Mesothelial cell of epicardium (in vitro differentiated cells): ENCODE data around the gene ERCC6. TPM values are rescaled to one million over a fixed set of nuclear protein-coding genes. Genes with fewer than 3 reads are reported as not detected.

Experiments used
- DNase-seq, 2 experiments: peaks; one replicate each; pipeline ENCODE4 v3.0.0; 2021; ENCODE audit warnings: low spot score in 2 of 2; ENCODE audit not compliant: unreplicated experiment in 2 of 2
- H3K27ac Mint-ChIP-seq: 2 replicates; pipeline ENCODE4 v1.8.0; 2021; ENCODE audit warnings: mixed read lengths
- H3K27me3 Mint-ChIP-seq: 2 replicates; pipeline ENCODE4 v1.8.0; 2021; ENCODE audit warnings: low read depth, mixed read lengths
- H3K36me3 Mint-ChIP-seq: 2 replicates; pipeline ENCODE4 v1.8.0; 2021; ENCODE audit warnings: mixed read lengths
- H3K4me1 Mint-ChIP-seq: 2 replicates; pipeline ENCODE4 v1.8.0; 2021; ENCODE audit warnings: mixed read lengths
- H3K4me3 Mint-ChIP-seq: 2 replicates; pipeline ENCODE4 v1.8.0; 2021; ENCODE audit warnings: mild to moderate bottlenecking, moderate library complexity, mixed read lengths
- H3K9me3 Mint-ChIP-seq: 2 replicates; pipeline ENCODE4 v1.8.0; 2021; ENCODE audit warnings: mixed read lengths
- CTCF ChIP-seq: fragments of 200-600 bp; sonication (generic); IDR thresholded peaks from one replicate; pipeline ENCODE4 v1.5.0; 2021; ENCODE audit warnings: antibody characterized with exemption; ENCODE audit not compliant: unreplicated experiment
- total RNA-seq: library from RNA; stranded (reverse); gene quantifications from 3 replicates; pipeline ENCODE4 v1.2.1, GENCODE V29; 2021

ERCC6 gene
- total RNA-seq, 1 donor from 2014 or later, result 35.4 TPM

DNA sequence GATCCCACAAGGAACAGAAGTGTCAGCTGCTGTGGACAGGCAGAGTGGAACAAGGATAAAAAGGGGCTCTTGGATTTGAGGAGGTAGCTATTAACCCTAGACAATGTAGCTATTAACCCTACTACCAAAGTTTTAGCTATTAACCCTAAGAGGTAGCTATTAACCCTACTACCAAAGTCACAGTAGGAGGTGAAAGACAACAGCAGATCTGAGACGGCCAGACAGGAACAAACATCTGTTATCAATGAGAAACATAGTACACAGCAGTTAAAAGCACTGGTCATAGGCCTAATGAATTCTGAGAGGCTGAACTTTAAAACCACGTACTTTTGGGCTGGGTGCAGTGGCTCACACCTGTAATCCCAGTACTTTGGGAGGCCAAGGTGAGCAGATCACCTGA is 11.9 kb downstream of the ERCC6 start:
- Mint-ChIP-seq H3K36me3 (peaks cover 33% of the 10 kb centered on the region), H3K4me1 (no peaks in the 10 kb centered on the region), H3K4me3 (no peak overlapping the region), H3K27me3 (no peaks in the 10 kb centered on the region), H3K9me3 (no peaks in the 10 kb centered on the region), H3K27ac (no peak overlapping the region)
- no peak for DNase-seq
- no peak for TF ChIP-seq CTCF

GRCh38 chr10:49526619-49527018 is 12.3 kb downstream of the ERCC6 start:
- H3K27ac Mint-ChIP-seq, result no peak overlapping the region
- TF ChIP-seq CTCF, result no peak
- no peak overlapping the region for H3K4me3 Mint-ChIP-seq
- no peaks in the 10 kb centered on the region for H3K9me3 Mint-ChIP-seq
- no peak for DNase-seq
- peaks cover 30% of the 10 kb centered on the region for H3K36me3 Mint-ChIP-seq
- H3K27me3 Mint-ChIP-seq, result no peaks in the 10 kb centered on the region
- H3K4me1 Mint-ChIP-seq, result no peaks in the 10 kb centered on the region

GRCh38 chr10:49524496-49524895 is 14.4 kb downstream of the ERCC6 start:
- Mint-ChIP-seq H3K4me1 (no peaks in the 10 kb centered on the region), H3K4me3 (no peak overlapping the region)
- TF ChIP-seq CTCF, result no peak

DNA sequence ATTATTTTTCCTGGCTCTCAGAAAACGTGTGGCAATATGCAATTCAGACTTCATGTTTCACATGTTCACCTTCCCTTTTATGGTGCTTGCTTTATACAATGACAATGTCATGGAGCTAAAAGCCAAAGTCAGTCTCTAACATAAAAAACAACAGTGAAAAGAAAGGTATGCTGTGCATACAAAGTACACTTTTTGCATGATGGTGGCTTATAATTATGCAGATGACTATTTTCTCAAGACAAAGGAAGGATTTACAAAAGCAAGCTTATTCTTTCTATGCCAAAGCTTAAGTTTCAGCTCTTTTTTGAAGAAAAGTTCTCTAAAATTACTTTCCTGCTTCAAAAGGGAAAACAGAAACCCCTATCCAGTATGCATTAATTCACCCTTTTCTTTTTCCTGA is 15.6 kb downstream of the ERCC6 start:
- H3K36me3 Mint-ChIP-seq, result peaks cover 24% of the 10 kb centered on the region
- H3K4me1 Mint-ChIP-seq, result no peaks in the 10 kb centered on the region
- no peak for TF ChIP-seq CTCF
- no peak for DNase-seq
- H3K4me3 Mint-ChIP-seq, result no peak overlapping the region
- H3K27me3 Mint-ChIP-seq, result no peaks in the 10 kb centered on the region
- no peaks in the 10 kb centered on the region for H3K9me3 Mint-ChIP-seq
- H3K27ac Mint-ChIP-seq, result no peak overlapping the region

More at GRCh38 chr10:49524496-49524895, 14.4 kb downstream of the ERCC6 start:
- peaks cover 24% of the 10 kb centered on the region for H3K36me3 Mint-ChIP-seq
- H3K9me3 Mint-ChIP-seq, result no peaks in the 10 kb centered on the region
- no peak overlapping the region for H3K27ac Mint-ChIP-seq
- no peak for DNase-seq
- H3K27me3 Mint-ChIP-seq, result no peaks in the 10 kb centered on the region

DNA sequence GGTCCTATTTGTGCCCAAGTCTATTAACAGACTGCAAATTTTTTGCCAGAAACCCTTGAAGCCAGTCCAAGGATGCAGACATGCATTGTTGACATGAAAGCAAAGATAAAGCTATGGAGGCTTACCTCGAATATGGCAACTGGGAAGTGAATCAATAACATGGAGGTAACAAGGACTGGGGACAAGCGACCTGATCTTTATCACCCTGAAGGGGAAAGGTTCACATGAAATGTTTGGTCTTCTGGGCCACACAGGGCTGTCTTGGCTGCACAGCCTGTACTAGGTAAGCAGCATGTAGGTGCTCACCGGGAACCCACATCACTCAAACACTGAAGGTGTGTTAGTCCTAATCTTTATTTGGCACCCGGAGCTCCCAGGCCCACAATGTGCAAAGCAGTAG is 17.9 kb downstream of the ERCC6 start:
- H3K9me3 Mint-ChIP-seq, result no peaks in the 10 kb centered on the region
- no peak for TF ChIP-seq CTCF

More for the DNA sequence above, 17.9 kb downstream of the ERCC6 start:
- no peak for DNase-seq
- Mint-ChIP-seq H3K36me3 (peaks cover 18% of the 10 kb centered on the region), H3K27ac (no peak overlapping the region), H3K4me1 (no peaks in the 10 kb centered on the region), H3K27me3 (no peaks in the 10 kb centered on the region), H3K4me3 (no peak overlapping the region)
